HL-60 (cell line): Measurements from ENCODE around the gene C2orf42.

Experiments
- CTCF ChIP-seq: IDR thresholded peaks from one replicate; pipeline ENCODE4 v1.5.1; 2011; ENCODE audit warnings: low read length, control low read depth, inconsistent platforms; ENCODE audit not compliant: insufficient read depth
- GABPA ChIP-seq: IDR thresholded peaks from 2 replicates; pipeline ENCODE4 v1.6.1; 2012; ENCODE audit warnings: low read depth
- POLR2AphosphoS5 ChIP-seq: IDR thresholded peaks from 2 replicates; pipeline ENCODE4 v1.6.1; 2012; ENCODE audit warnings: low read depth
- REST ChIP-seq: IDR thresholded peaks from 2 replicates; pipeline ENCODE4 v1.6.1; 2012; ENCODE audit warnings: low read depth; ENCODE audit not compliant: insufficient replicate concordance

- TF ChIP-seq CTCF (no peak), POLR2AphosphoS5 (no peak), REST (no peak), GABPA (no peak)
These were observed 65.3 kb downstream of the C2orf42 start for GRCh38 chr2:70125498-70125898.
